MM.1S (cell line): ENCODE data around the gene PLA1A.

Experiments used
- EZH2 ChIP-seq: fragments of 300-600 bp; sonication (generic); optimal IDR thresholded peaks from 2 replicates; pipeline ENCODE3; 2017; ENCODE audit warnings: low read depth, mild to moderate bottlenecking, antibody characterized with exemption, low read length, mixed read lengths
- EZH2phosphoT487 ChIP-seq: fragments of 300-600 bp; sonication (generic); IDR thresholded peaks from 2 replicates; pipeline ENCODE4 v1.6.1; 2018; ENCODE audit warnings: antibody characterized with exemption, low read length
- TF ChIP-seq, protein P1 (sequence below): fragments of 300-600 bp; sonication (generic); IDR thresholded peaks from 2 replicates; pipeline ENCODE4 v1.5.1; 2016; ENCODE audit warnings: antibody characterized with exemption, low read length, mixed read lengths

DNA sequence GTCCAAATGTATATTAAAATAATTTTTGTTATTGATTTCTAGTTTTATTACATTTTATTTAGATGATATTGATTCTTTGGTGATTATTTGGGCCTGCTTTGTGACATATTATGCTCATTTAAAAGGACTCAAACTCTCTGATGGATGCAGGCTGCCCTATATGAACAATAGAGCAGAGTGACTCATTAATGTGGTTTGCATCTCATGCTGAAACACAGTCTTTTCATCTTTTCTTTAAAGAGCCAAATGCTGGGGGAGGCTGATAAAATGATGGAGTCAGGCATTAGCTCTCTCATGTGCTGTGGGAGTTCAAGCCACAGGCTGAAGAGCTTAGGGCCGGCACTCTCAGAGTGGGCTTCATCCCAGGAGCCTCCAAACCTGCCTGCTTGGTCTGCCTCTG lies 7.2 kb downstream of the PLA1A start:
- TF ChIP-seq, protein P1, sequence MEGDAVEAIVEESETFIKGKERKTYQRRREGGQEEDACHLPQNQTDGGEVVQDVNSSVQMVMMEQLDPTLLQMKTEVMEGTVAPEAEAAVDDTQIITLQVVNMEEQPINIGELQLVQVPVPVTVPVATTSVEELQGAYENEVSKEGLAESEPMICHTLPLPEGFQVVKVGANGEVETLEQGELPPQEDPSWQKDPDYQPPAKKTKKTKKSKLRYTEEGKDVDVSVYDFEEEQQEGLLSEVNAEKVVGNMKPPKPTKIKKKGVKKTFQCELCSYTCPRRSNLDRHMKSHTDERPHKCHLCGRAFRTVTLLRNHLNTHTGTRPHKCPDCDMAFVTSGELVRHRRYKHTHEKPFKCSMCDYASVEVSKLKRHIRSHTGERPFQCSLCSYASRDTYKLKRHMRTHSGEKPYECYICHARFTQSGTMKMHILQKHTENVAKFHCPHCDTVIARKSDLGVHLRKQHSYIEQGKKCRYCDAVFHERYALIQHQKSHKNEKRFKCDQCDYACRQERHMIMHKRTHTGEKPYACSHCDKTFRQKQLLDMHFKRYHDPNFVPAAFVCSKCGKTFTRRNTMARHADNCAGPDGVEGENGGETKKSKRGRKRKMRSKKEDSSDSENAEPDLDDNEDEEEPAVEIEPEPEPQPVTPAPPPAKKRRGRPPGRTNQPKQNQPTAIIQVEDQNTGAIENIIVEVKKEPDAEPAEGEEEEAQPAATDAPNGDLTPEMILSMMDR = no peak
- TF ChIP-seq EZH2phosphoT487 (no peak), EZH2 (no peak)
